Activated CD4-positive, CD25-positive, alpha-beta regulatory T cell (primary cell): ENCODE measurements around the gene SMC1A.
"Not testable (repeated sequence)": the region's sequence is repeated elsewhere in the genome, so short reads cannot be mapped to it uniquely, and the experiment has no call there.

Experiments
- DNase-seq, 4 experiments: peaks; one replicate each; lab custom pipeline; 2025; lab: John Stamatoyannopoulos, UW

Gene SMC1A

DNA sequence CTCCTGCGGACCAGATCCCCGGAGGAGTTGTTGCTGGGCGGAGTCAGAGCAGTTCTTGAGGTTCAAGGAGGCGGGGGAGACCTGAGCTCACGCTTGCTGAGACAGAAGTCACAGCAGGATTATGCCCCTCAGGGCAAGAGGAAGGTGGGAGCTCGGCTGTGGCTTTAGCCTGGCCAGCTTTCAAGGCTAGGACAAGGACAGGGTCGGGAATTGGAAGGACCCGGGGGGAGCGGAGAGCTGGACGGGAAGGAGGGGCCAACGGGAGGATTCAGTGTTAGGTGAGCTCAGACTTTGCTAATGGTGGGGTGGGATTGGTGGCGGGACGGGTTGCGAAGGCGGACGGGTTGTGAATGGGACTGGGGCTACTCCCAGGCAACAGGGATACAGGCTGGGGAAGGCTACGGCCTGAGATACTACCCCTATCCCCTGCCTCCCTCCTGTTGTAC lies 430 bp upstream of the SMC1A start, which contains the start of gene RIBC1:
TSS of gene RIBC1 (plus strand) at position 13 of the 446 bp plus-strand sequence. CDS start 3,404 bp downstream, outside the sequence.
- DNase-seq: no peak

DNA sequence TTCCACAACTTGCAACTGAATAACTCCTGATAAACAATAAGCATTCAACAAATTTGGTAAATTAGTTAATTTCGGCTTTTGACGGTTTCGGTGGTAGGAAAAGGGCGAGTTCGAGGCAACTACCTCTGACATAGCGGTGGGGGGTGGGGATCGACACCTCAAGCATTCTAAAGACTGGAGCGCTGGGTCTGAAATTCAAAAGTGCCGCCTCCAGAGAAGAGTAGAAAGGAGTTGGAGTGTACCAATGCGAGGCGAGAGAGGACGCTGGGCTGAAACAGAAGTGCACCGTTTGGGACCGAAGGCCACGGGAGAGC lies 725 bp downstream of the SMC1A start:
- peak in 1 of 4 experiments; percentile 14 for DNase-seq

DNA sequence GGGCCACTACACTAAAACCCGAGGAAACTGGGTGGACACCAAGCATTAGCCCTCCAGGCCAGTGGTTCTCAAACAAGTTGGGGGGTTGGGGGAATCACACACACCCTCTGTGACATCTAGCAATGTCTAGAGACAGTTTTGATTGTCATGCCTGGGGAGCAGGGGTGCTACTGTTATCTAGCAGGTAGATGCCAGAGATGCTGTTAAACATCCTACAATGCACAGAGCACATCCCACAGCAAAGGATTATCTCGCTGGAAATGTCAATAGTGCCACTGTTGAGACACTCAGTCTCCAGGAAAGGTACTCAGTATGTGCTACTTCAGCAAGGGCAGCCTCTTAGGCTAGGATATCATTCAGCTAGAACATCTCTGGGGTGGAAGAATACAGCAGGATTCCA lies 1.3 kb downstream of the SMC1A start:
- no peak for DNase-seq

DNA sequence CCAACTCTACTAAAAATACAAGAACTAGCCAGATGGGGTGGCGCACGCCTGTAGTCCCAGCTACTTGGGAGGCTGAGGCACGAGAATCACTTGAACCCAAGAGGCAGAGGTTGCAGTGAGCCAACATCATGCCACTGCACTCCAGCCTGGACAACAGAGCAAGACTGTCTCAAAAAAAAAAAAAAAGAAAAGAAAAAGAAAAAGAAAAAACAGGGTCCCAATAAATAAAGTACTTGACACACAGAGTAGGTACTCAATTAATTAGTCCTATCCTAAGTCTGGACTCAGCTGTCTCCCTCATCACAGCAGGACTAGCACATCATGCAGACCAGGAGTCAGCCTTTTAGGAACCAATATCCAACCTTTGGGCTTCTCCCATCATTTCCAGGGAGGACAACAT lies 2.1 kb downstream of the SMC1A start:
- not testable (repeated sequence) for DNase-seq

DNA sequence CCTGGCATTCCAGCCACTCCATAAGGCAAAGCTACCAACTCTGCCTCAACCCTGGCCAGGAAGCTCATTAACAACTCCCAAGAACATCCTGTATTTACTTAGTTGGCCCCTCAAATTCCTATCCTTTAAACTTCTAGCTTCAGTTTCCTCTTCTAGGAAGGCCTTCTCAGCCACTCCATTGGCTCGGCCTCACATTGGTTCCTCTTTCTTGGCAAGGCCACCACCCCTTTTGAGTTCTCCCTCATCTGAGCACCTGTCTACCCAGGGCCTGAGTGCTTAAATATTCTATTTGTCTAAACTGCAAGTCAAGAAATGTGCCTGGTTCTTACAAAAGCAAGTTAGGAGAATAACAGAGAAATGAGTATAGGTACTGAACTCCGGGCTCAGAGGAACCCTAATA lies 10.0 kb downstream of the SMC1A start:
- DNase-seq: no peak

DNA sequence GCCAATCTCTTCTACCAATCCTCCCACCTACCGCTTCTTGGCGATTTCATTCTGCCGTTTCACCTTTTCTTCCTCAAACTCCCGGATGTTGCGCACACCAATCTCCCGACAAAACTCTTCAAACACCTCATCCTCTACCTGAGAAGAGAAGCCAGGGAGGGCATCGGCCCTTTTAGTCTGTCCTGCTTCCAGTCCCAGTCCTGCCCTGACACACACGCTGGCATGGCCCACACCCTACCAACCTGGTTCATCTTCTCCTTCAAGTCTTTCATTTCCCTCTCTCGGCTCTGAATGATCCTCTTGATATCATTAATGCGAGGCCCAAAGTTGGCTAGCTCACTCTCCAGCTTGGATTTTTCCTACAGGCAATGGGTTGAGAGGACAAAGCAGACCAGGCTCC lies 18.9 kb downstream of the SMC1A start:
- no peak for DNase-seq

DNA sequence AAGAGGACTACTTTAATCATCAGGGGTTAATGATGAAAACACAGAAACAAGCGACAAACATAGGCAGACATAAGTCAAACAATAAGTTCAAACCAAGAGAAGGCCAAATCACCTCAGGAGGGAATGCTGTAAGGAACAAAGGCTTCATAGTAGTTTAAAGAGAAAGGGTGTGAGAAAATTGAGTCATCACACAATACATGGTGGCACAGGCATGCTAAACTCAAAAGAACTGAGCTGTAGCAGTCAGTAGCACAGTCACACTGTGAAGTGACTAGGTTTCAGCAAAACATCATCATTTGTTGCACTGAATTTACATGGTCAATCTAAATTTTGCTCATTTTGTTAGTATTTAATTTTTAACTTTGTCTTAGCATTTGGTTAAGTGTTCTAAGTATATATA lies 24.2 kb downstream of the SMC1A start:
- DNase-seq: no peak

DNA sequence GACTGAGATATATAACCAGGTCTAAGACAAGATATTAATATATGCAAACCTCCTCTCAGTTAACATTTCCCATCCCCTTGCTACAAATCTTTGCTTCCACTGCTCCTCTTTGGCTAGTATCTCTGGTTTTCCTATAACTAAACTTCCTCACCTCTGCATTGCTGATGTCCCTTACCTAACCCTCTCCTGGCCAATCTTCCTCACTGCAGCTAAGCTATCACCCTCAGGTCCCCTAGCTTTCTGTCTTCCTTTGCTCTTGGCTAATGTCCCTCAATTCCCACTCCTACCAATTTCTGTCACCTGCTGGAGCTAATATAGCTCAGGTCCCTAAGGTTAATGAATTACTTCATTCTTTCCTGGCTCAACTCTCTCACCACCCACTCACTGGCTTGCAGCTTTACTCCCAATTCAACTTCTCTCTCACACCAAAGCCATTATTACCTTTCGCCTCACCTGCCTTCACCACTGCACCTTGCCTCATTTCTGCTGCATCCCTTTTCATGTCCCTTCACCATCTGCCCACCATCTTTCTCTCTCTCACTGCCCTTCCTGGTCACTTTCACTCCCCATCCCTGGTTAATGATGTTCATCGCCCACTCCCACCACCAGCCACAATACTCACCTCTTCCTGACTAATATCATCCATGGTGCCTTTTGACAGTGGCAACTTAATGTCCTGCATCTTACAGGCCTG lies 26.7 kb downstream of the SMC1A start:
- DNase-seq: no peak

DNA sequence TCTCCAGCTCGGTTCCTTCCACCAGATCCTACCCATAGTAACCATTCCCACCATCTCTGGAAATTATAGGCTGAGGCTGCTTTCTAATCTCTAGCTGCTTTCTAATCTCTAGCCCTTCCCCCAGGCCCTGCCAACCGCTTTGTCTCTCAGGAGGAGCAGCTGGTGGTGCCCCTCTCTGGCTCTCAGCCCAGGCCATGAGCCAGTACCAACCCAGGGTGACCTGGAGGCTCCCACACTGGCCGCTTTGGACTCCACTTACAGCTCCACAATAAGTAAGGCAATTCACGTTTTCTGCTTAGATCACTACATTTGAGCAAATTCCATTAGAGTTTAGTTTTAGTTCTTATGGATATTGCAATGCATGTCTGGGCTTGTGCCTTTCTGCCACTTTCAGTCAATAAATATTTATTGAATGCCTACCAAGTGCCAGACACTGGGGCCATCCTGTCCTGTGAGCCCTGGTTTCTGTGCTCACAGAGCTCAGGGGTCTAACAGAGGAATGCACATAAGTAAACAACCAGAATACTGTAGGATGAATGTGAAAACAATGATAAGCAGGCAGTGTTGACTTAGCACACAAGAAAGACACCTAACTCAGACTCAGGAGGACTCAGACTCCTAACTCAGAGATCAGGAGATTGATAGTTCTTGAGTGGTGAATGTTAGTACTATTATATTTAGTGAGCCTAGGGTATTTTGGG lies 38.9 kb downstream of the SMC1A start:
- DNase-seq: no peak

DNA sequence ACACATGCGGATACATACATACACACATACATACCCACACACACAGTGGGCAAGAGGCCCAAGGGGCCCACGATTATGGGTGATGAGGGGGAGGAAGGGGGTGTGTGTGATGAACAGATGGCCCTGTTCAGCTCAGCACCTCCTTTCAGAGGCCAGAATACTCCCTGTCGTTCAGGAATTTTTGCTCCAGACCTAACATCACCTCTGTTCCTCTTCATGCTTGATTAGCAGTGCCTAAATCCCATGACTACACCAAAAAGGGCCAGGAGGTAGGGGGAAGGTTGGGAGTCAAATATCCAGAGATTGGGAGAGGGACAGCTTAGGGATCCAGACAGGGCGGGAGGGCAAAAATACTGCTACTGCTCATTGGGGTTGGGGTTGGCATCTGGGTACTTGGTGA lies 42.7 kb downstream of the SMC1A start:
- no peak for DNase-seq

DNA sequence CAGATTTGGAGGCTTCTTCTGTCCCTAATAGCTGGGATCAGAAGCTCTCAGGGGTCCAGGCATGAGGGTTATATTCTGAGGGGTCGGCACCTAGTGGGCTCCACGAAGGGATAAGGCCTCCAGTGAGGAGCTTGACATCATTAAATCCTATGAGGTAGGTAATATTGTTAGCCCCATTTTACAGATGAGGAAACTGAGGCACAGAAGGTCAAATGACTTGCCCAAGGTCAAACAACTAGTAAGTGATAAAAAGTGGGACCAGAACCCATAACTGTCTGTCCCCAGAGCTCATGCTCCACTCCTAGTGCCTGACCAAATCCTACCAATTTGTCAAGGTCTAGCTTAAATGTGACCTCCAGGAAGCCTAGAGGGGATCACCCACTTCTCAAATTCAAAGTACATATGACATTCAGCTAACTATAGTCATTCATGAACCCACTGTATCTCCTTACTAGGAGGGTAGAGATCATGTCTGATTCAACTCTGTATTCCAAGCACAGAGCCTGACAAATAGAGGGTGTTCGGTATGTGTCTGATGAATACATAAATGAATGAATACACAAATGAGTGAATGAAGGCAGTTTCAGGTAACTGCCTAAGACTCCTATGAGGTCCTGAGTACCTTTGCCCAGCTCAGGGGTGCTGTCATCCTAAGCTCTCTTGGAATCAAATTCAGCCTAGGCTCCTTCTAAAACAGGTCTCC lies 43.3 kb downstream of the SMC1A start:
- DNase-seq: no peak

DNA sequence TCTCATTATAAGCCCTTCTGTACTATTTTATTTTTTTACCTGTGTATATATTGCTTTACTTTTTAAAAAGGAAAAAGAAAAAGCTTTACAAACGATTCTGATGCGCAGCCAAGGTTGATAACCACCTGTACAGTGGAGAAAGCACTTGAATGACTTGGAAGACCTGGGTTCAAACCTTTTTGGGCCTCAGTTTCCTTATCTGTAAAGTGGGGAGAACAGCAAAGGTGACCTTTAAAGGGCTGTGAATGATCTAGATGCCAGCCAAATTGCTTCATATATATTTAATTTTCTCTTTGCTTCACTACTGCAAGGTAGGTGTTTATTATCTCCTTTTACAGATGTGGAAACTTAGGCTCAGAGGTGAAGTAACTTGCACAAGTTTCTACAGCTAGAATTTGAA lies 45.0 kb downstream of the SMC1A start:
- no peak for DNase-seq

DNA sequence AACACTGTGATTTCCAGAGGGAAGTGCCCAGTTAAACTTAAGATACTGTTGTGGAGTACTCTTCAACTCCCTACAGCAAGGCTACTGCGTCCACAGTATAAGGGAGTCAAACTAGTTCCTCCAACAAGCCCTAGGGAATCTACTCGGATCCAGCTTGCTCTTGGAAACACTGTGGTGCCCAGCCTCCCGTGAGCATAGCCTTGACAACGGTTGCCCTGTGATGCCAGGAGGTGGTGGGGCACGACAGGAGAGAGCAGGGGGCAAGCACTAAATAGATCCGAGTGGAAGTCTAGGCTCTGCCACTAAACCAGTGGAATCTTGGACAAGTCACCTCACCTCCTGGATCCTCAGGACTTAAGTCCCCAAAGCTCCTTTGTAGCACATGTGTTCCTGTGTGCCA lies 45.6 kb downstream of the SMC1A start:
- DNase-seq: no peak

DNA sequence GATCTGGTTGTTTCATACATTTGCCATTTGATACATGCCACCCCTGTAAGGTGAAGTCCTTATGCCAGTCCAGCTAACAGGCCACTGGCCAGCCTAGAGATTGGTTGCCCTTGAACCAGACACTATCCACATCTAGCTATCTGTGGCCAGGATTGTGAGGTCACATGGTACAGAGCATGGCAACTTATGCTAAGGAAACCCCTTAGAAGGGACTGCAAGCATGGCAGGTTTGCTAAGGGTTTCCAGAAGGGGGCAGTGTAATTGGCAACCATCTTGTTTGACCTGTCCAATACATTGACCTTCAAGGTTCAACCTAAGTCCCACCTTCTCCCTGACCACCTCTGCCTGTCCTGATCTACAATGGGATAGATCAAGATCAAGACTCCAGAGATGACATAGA lies 47.5 kb downstream of the SMC1A start:
- no peak for DNase-seq

DNA sequence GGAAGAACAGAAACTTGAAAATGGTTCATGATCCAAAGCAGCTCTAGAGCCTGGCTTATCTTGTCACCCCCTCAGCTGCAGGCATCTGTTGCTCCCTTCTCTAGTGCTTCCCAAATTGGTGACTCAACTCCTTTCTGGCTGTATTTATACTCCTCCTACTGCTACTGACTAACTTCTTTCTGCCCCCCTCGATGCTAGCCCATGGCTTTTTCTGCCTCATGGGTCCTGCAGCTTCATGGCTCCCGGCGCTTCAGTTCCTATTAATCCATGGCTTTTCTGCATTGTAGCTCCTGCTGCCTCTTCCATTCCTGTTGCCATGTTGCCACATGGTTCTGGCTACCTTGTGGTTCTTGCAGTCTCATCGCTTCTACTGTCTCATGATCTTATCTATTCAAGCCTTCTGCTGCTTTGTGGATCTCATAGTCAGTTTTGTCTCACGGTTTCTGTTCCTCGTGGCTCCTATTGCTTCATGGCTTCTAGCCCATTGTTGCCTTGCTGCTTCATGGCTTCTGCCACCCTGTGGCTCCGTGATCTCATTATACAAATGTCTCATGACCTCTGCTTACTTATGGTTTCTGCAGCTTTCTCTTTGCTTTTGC lies 48.1 kb downstream of the SMC1A start:
- no peak for DNase-seq

DNA sequence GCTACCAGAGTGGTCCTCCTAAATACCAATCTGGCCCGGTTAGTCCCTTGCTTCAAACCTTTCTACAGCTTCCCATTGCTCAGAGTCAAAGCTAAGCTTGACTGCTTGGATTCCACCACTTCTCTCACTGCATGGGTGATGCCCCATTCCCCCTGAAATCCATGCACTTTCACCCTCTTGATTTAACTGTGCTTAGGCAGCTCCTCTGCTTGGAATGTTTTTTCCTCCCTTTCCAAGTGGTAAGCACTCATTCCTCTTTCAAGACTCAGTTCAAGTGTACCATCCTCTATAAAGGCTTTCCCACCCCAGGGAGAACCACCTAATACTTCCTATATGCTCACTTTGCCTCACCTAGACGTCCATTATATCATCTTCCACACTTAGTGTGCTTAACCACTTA lies 49.1 kb downstream of the SMC1A start:
- DNase-seq: no peak

DNA sequence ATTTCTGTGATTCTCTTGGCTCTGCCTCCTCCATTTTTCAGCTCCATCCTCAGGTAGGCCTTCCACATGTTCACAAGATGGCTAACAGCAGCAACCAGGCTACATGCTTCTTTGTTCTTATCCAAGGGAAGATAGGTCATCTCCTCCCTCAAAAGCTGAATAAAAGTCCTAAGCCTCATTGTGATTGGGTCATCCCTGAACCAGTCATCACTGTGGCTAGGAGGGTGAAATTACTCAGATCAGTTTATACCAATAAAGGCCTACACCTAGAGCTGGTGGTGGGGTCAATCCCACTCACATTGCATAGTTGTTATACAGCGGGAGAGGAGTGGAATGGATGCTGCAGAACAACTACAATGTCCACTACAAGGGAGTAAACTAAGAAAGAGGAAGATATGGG lies 56.0 kb downstream of the SMC1A start:
- not testable (repeated sequence) for DNase-seq

DNA sequence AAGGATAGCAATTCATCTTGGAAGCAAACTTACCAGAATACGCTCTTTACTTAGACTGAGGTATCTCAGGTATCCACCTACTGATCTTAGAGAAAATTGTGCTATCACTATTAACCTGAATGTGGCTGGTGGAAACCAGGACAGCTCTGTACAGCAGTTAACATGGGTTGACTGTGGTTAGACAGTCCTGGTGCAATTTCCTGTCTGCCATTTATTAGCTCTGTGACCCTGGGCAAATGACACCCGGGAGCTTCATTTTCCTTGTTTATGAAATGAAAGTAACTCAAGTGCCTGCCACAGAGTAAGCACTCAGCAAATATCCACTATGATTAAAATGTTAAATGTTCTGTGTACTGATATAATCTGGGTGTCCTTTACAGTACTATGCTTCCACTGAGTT lies 60.0 kb downstream of the SMC1A start:
- DNase-seq: no peak

DNA sequence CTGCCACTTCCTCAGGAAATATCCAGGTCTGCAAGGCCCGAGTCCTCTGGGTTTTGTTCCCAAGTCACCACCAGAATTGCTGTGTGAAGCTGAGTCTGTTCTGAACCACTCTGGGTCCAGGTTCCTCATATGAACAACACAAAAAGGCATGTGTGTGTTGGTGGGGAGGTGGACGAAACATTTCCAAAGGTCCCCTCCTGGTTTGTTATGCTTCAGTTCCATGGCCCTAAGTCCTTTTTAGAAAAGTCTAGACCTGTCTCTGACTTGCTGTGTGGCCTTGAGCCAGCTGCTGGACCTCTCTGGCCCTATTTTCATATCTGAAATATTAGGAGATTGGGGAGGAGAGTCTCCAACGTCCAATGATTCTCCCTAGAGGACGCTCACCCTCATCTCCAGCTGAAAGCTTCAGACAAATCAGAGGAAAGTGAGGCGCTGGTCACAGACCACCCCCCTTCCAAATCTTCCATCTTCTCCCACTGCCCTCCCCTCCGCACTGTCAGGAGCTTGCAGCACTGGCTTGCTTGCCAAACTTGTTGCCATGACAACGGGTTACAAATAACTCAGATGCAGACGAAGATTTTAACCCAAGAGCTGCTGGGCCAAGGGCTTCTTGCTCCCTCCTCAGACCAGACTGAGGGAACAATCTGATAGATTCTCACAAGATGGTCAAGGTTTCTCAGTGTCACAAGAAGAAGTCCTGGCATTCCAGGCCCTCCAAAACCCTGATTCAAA lies 64.5 kb downstream of the SMC1A start:
- no peak for DNase-seq

DNA sequence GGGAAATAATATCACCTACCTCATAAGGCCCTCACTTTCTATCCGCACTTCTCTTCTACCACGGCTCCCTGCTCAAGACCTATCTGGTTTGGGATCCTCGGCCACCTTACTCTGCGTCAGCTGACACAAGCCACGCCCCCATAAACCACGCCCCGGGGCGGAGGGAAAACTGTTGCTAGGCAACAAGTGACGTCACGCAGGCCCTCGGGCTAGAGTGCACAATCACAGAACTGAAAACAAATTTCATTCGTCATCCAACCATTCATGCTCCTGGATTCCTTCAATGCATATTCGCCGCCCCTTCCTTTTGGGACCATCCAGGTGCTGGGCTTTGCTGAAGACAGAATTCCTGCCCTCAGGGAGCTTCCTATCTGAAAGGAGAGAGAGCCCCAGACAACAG lies 66.3 kb downstream of the SMC1A start:
- no peak for DNase-seq

DNA sequence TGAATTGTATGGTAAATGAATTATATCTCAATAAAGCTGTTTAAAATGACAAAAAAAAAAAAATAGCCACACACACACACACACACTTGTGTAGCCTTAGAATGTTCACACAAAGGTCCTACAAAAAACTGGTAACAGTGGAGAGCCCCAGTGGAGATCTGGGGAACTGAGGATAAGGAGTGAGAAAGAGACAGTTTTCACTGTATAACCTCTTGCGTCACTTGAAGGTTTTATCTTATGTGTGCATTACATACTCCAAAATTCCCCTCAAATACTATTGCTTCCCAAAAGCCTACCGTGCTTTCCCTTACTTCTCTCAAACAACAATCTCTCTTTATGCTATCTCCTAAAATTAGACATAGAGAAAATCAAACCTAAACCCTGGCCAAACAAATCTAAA lies 67.8 kb downstream of the SMC1A start:
- DNase-seq: no peak

DNA sequence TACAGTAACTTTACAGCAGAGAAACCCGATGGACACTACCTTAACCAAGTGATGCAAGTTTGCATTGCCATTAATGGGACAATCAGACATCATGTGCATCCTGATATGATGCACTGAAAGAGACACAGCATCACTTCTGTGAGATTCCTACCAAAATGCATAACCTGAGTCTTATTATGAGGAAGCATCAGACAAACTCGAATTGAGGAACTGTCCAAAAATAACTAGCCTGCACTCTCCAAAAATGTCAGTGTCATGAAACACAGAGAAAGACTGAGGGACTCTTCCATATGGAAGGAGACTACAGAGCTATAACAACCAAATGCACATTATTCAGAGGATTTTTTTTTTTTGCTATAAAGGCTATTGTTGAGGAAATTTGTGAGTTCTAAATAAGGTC lies 74.5 kb downstream of the SMC1A start:
- no peak for DNase-seq
